ENCODE results near the gene CAVIN3. TPM values are rescaled to one million over a fixed set of nuclear protein-coding genes. Genes with fewer than 3 reads are reported as not detected.
A peak's percentile ranks its signal among the peaks of the same experiment; 100 is the strongest.

The CAVIN3 gene, protein sequence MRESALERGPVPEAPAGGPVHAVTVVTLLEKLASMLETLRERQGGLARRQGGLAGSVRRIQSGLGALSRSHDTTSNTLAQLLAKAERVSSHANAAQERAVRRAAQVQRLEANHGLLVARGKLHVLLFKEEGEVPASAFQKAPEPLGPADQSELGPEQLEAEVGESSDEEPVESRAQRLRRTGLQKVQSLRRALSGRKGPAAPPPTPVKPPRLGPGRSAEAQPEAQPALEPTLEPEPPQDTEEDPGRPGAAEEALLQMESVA
- total RNA-seq: 100 to 1,000 TPM in 1 of 10 donors, 10 to 100 TPM in 9; 39.3 to 117 (median 46.0) TPM
- polyA plus RNA-seq: 100 to 1,000 TPM; 150 to 186 TPM
- long read RNA-seq, donor 1, transcript CAVIN3-201 (2 exons, 1,174 nt): major isoform, 25 of 31 reads
- long read RNA-seq, donor 1, partial matches to known transcripts: 0 of 31 reads
- long read RNA-seq, donor 1, other reads (novel, unspliced or antisense): 6 of 31 reads
- long read RNA-seq, donor 2, transcript CAVIN3-201 (2 exons, 1,174 nt): major isoform, 67 of 78 reads
- long read RNA-seq, donor 2, partial matches to known transcripts: 0 of 78 reads
- long read RNA-seq, donor 2, other reads (novel, unspliced or antisense): 10 of 78 reads
- long read RNA-seq, donor 3, transcript CAVIN3-201 (2 exons, 1,174 nt): major isoform, 10 of 11 reads
- long read RNA-seq, donor 3, partial matches to known transcripts: 0 of 11 reads
- long read RNA-seq, donor 3, other reads (novel, unspliced or antisense): 1 of 11 reads

DNA sequence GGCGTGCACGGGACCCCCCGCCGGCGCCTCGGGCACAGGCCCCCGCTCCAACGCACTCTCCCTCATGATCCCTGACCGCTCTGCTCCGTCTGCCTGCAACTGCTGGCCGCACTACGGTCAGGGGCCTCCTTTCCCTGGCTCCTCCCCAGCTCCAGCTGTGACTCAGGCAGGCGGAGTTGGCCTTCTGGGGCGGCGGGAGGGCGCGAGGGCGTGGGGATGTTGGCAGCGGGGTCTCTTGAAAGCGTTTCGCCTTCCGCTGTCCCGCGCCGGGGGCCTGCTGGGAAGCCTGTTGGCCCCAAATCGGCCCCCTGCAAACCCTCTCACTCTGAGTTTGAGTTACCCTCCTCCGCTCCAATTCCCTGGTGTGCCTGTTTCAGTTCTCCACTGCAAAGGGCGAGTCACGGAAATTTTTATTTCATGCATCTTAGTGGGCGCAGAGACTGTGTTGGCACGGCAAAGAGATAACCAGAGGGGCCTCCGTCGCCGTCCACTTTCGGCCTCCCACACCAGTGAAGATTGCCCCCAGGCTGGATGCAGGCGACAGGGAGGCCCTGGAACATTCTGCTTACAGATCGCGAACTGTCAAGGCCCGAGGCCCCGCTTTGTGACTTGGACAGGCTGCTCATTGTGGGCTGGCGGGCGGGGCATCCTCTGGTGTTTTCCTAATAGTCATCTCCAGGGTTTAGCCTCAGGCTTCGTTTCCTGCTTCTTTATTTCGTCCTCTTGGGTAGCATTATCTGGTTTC lies at the start of gene CAVIN3:
Gene CAVIN3, minus strand, starts transcription at position 91 of the 745 bp plus-strand sequence. Its CDS starts 25 bp downstream, at position 66.
- no peak for TF ChIP-seq CTCF (IDR thresholded peaks at IDR 0.05)
- 5 to 8% methylated on average over 43 to 44 of the region's 44 CpGs for WGBS, 2 donors
- no peaks in the 10 kb centered on the region for H3K9me3 ChIP-seq
- ATAC-seq (peak; percentile 70 to 90 (median 82)), DNase-seq (peak; percentile 90)
- peak within 1 kb of the TSS; percentile 54 to 79 (median 66) for H3K4me3 ChIP-seq
- peak within 1 kb of the TSS; percentile 97 to 100 (median 99) for H3K27ac ChIP-seq
- H3K36me3 ChIP-seq: peaks cover 0 to 3% (median 0%) of the 10 kb centered on the region in 9 donors
- H3K4me1 ChIP-seq: peaks cover 6 to 66% (median 47%) of the 10 kb centered on the region in 9 donors
- intact Hi-C loops (cut with DNase I): no loop called here
- peaks cover 0 to 26% (median 0%) of the 10 kb centered on the region in 7 donors for H3K27me3 ChIP-seq

DNA sequence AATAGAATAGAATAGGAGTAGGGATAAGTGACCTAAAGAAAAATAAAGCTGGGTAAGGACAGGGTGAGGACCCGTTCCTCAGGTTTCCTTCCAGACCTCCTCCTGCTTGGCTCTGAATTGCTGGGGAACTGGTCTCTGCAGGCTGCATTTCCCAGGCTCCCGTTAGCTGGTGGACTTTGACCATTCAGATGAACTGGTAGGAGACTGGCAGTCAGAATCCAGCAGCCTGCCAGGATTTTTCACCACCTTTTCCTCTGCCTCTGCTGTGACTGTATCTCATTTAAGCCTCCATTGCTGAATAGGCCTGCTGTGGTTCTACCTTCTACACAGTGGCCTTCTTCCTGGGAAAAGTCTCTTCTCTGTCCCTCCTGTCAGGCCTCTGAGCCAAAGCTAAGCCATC lies 45.4 kb upstream of the CAVIN3 start:
- ATAC-seq (no peak), DNase-seq (no peak)
- Histone ChIP-seq H3K4me3 (no peak overlapping the region), H3K27me3 (no peaks in the 10 kb centered on the region), H3K9me3 (no peaks in the 10 kb centered on the region), H3K4me1 (peaks cover 0 to 13% (median 0%) of the 10 kb centered on the region in 9 donors), H3K36me3 (no peaks in the 10 kb centered on the region), H3K27ac (no peak overlapping the region)
- WGBS, 2 donors: 79 to 88% methylated on average over 2 of the region's 2 CpGs
- intact Hi-C loops (cut with DNase I): no loop called here
- no peak for TF ChIP-seq CTCF (IDR thresholded peaks at IDR 0.05)

- Histone ChIP-seq H3K36me3 (no peaks in the 10 kb centered on the region), H3K27ac (peak overlapping the region; percentile 65 to 87 (median 82)), H3K4me3 (peak overlapping the region in 4 of 10 donors; percentile 9 to 16 (median 10)), H3K4me1 (peaks cover 0 to 13% (median 0%) of the 10 kb centered on the region in 9 donors), H3K9me3 (no peaks in the 10 kb centered on the region), H3K27me3 (no peaks in the 10 kb centered on the region)
- 34 to 54% methylated on average over 6 of the region's 6 CpGs for WGBS, 2 donors
- intact Hi-C loops (cut with DNase I): loop anchor here in 7 of 10 donors (2.0 to 5.0 kb wide), 8 partner anchors 44 to 341 kb away; partner anchors contain the start of gene CNGA4 (in 1 of the 7)
- TF ChIP-seq CTCF (IDR thresholded peaks at IDR 0.05): peak; percentile 80 to 97 (median 90)
- DNase-seq (peak; percentile 78 to 84), ATAC-seq (peak; percentile 89 to 98 (median 94))
Measured at GRCh38 chr11:6362873-6363678, 42.8 kb upstream of the CAVIN3 start.
